Astrocyte (in vitro differentiated cells and primary cell): Measurements from ENCODE around the gene ZNF827.

Source experiments
- EZH2 ChIP-seq: IDR thresholded peaks from 2 replicates; pipeline ENCODE4 v1.6.1; 2012; ENCODE audit warnings: mild to moderate bottlenecking, low read length, inconsistent platforms; ENCODE audit not compliant: insufficient read depth
- TF ChIP-seq, protein P1 (sequence below): IDR thresholded peaks from 2 replicates; pipeline ENCODE4 v1.5.1; 2011; ENCODE audit warnings: low read depth, mild to moderate bottlenecking, inconsistent platforms, low read length, moderate library complexity; ENCODE audit not compliant: insufficient read depth

DNA sequence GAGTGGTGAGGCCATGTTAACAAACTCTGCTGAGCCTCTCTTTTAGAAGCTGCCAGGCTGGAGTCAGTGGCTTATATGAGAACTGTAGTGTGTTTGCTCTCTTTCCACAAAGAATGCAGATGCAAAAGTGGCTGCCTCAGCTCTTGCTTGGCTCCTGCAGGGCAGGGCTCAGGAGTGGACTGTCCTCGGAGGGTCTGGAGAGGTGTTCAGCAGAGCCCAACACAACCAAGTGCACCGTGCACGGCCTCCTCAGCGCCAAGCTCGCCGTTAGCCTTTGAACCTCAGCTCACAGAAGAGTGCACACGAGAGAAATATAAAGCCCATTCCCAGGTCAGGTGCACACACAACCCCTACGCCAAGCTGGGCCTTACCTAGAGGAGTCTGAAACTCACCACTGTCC is 175.9 kb downstream of the ZNF827 start:
- TF ChIP-seq, protein P1, sequence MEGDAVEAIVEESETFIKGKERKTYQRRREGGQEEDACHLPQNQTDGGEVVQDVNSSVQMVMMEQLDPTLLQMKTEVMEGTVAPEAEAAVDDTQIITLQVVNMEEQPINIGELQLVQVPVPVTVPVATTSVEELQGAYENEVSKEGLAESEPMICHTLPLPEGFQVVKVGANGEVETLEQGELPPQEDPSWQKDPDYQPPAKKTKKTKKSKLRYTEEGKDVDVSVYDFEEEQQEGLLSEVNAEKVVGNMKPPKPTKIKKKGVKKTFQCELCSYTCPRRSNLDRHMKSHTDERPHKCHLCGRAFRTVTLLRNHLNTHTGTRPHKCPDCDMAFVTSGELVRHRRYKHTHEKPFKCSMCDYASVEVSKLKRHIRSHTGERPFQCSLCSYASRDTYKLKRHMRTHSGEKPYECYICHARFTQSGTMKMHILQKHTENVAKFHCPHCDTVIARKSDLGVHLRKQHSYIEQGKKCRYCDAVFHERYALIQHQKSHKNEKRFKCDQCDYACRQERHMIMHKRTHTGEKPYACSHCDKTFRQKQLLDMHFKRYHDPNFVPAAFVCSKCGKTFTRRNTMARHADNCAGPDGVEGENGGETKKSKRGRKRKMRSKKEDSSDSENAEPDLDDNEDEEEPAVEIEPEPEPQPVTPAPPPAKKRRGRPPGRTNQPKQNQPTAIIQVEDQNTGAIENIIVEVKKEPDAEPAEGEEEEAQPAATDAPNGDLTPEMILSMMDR: no peak
- no peak for TF ChIP-seq EZH2
